Vagina (tissue), 2 donors: ENCODE results near the gene TIGAR. TPM values are rescaled to one million over a fixed set of nuclear protein-coding genes. Genes with fewer than 3 reads are reported as not detected.
A peak's percentile ranks its signal among the peaks of the same experiment; 100 is the strongest.

Experiments used
- DNase-seq, 2 donors: peaks; one replicate each; pipeline ENCODE4 v3.0.0-alpha.2; 2017; ENCODE audit errors: extremely low spot score in 2 of 2
- H3K27ac ChIP-seq: fragments of 200-600 bp; sonication (generic); one replicate; pipeline ENCODE4 v1.5.1; 2019
- H3K27me3 ChIP-seq: fragments of 200-600 bp; sonication (generic); one replicate; pipeline ENCODE4 v1.5.1; 2019
- H3K36me3 ChIP-seq, 2 donors: fragments of 200-600 bp; sonication (generic); one replicate each; pipeline ENCODE4 v1.5.1; 2017 to 2019
- H3K4me1 ChIP-seq: fragments of 200-600 bp; sonication (generic); one replicate; pipeline ENCODE4 v1.5.1; 2019
- H3K4me3 ChIP-seq, 2 donors: fragments of 200-600 bp; sonication (generic); 1 replicate in 1 of 2; 2 replicates in 1 of 2; pipeline ENCODE4 v1.5.1; 2016 to 2019
- H3K9me3 ChIP-seq: fragments of 200-600 bp; sonication (generic); one replicate; pipeline ENCODE4 v1.5.1; 2019
- CTCF ChIP-seq, 3 experiments: fragments of 450-650 bp in 2 of 3; fragments of 200-600 bp in 1 of 3; sonication (generic) in 1 of 3; IDR thresholded peaks; one replicate each; pipeline ENCODE4 v1.5.1; 2017 to 2019; ENCODE audit warnings: antibody characterized with exemption in 3 of 3, mild to moderate bottlenecking in 2 of 3, moderate library complexity in 2 of 3
- POLR2A ChIP-seq, 2 donors: fragments of 450-650 bp; IDR thresholded peaks; one replicate each; pipeline ENCODE4 v1.6.1; 2017; ENCODE audit warnings: antibody characterized with exemption in 2 of 2, mild to moderate bottlenecking in 2 of 2, moderate library complexity in 2 of 2
- POLR2AphosphoS5 ChIP-seq, 2 donors: sonication (generic); formaldehyde crosslinking; IDR thresholded peaks; one replicate each; pipeline ENCODE4 v1.9.0; 2017; ENCODE audit warnings: antibody characterized with exemption in 2 of 2, mild to moderate bottlenecking in 2 of 2, low read depth in 1 of 2; ENCODE audit not compliant: insufficient read depth in 1 of 2
- intact Hi-C: fragments of 100-400 bp; cut with DNase I; formaldehyde crosslinking; loops from one replicate; pipeline ENCODE4 v1.15.1; 2023
- total RNA-seq: library from RNA; depleted of rRNA; stranded (reverse); fragments of >200 nt; gene quantifications from one replicate; pipeline ENCODE4 v1.2.3, GENCODE V29; 2016

TIGAR gene
- total RNA-seq, 1 donor from 2014 or later = 0.98 TPM

- H3K4me3 ChIP-seq = no peak overlapping the region
- intact Hi-C loops = no loop called here
- H3K4me1 ChIP-seq = peaks cover 73% of the 10 kb centered on the region
- no peaks in the 10 kb centered on the region for H3K27me3 ChIP-seq
- no peak for TF ChIP-seq POLR2A (IDR thresholded peaks at IDR 0.05)
- no peak for TF ChIP-seq POLR2AphosphoS5 (IDR thresholded peaks at IDR 0.05; ENCODE audit: insufficient read depth in 1 of 2, low read depth in 1 of 2)
- TF ChIP-seq CTCF (IDR thresholded peaks at IDR 0.05) = no peak
- no peaks in the 10 kb centered on the region for H3K9me3 ChIP-seq
- no peak overlapping the region for H3K27ac ChIP-seq
- DNase-seq = no peak
- H3K36me3 ChIP-seq = peaks cover 0 to 15% of the 10 kb centered on the region in 2 donors
Observed at GRCh38 chr12:4289998-4290790, 30.8 kb upstream of the TIGAR start.

- no peak for DNase-seq
- intact Hi-C loops = loop anchor here (1.0 kb wide), 1 partner anchor 30 kb away; no protein-coding TSS in a partner anchor
- peaks cover 0 to 15% of the 10 kb centered on the region in 2 donors for H3K36me3 ChIP-seq
Observed at GRCh38 chr12:4292341-4293073, 28.5 kb upstream of the TIGAR start.

GRCh38 chr12:4293299-4293965 is 27.6 kb upstream of the TIGAR start:
- Histone ChIP-seq H3K27ac (no peak overlapping the region), H3K4me1 (peaks cover 44% of the 10 kb centered on the region), H3K9me3 (no peaks in the 10 kb centered on the region), H3K4me3 (no peak overlapping the region), H3K36me3 (peaks cover 0 to 15% of the 10 kb centered on the region in 2 donors), H3K27me3 (no peaks in the 10 kb centered on the region)
- DNase-seq = no peak
- intact Hi-C loops = no loop called here
- no peak for TF ChIP-seq POLR2AphosphoS5 (IDR thresholded peaks at IDR 0.05; ENCODE audit: insufficient read depth in 1 of 2, low read depth in 1 of 2)
- TF ChIP-seq CTCF (IDR thresholded peaks at IDR 0.05) = no peak
- no peak for TF ChIP-seq POLR2A (IDR thresholded peaks at IDR 0.05)

More at GRCh38 chr12:4292341-4293073, 28.5 kb upstream of the TIGAR start:
- H3K27me3 ChIP-seq = no peaks in the 10 kb centered on the region
- H3K4me3 ChIP-seq = no peak overlapping the region
- H3K9me3 ChIP-seq = no peaks in the 10 kb centered on the region
- H3K27ac ChIP-seq = peak overlapping the region; percentile 10
- TF ChIP-seq CTCF (IDR thresholded peaks at IDR 0.05) = no peak
- TF ChIP-seq POLR2A (IDR thresholded peaks at IDR 0.05) = no peak
- TF ChIP-seq POLR2AphosphoS5 (IDR thresholded peaks at IDR 0.05; ENCODE audit: insufficient read depth in 1 of 2, low read depth in 1 of 2) = no peak
- H3K4me1 ChIP-seq = peaks cover 50% of the 10 kb centered on the region

GRCh38 chr12:4293966-4294505 is 27.0 kb upstream of the TIGAR start:
- Histone ChIP-seq H3K4me1 (peaks cover 39% of the 10 kb centered on the region), H3K4me3 (no peak overlapping the region), H3K9me3 (no peaks in the 10 kb centered on the region), H3K27me3 (no peaks in the 10 kb centered on the region), H3K27ac (no peak overlapping the region), H3K36me3 (peaks cover 0 to 11% of the 10 kb centered on the region in 2 donors)
- intact Hi-C loops = no loop called here
- no peak for DNase-seq
- TF ChIP-seq POLR2AphosphoS5 (IDR thresholded peaks at IDR 0.05; ENCODE audit: insufficient read depth in 1 of 2, low read depth in 1 of 2) (no peak), CTCF (IDR thresholded peaks at IDR 0.05) (no peak), POLR2A (IDR thresholded peaks at IDR 0.05) (no peak)
